Dendritic cell treated with granulocyte-macrophage colony-stimulating factor and Interleukin-4, amounts not matched to agents 40 ng/mL and 50 ng/mL, for 4 days (primary cell): ENCODE measurements around the gene EMP2.

Experiments
- H3K27ac Mint-ChIP-seq: one replicate; pipeline ENCODE4 v1.8.0; 2022; ENCODE audit warnings: mild to moderate bottlenecking, mixed read lengths
- H3K27me3 Mint-ChIP-seq: one replicate; pipeline ENCODE4 v1.8.0; 2022; ENCODE audit warnings: mild to moderate bottlenecking, mixed read lengths
- H3K36me3 Mint-ChIP-seq: one replicate; pipeline ENCODE4 v1.8.0; 2022; ENCODE audit warnings: low read depth, mixed read lengths
- H3K4me1 Mint-ChIP-seq: one replicate; pipeline ENCODE4 v1.8.0; 2022; ENCODE audit warnings: low read depth, mixed read lengths
- H3K4me3 Mint-ChIP-seq: one replicate; pipeline ENCODE4 v1.8.0; 2022; ENCODE audit warnings: mild to moderate bottlenecking, moderate library complexity, mixed read lengths
- H3K9me3 Mint-ChIP-seq: one replicate; pipeline ENCODE4 v1.8.0; 2022; ENCODE audit warnings: mixed read lengths
- intact Hi-C: fragments of 100-400 bp; cut with micrococcal nuclease; formaldehyde crosslinking; loops from one replicate; pipeline ENCODE4 v1.15.0; 2022

EMP2 gene

GRCh38 chr16:10616756-10617640, 36.6 kb upstream of the EMP2 start:
- Mint-ChIP-seq H3K4me1 (peaks cover 43% of the 10 kb centered on the region), H3K4me3 (no peak overlapping the region), H3K27me3 (peaks cover 19% of the 10 kb centered on the region), H3K9me3 (no peaks in the 10 kb centered on the region), H3K36me3 (no peaks in the 10 kb centered on the region), H3K27ac (no peak overlapping the region)
- intact Hi-C loops = loop anchor here (10.0 kb wide), 1 partner anchor 92 kb away; no protein-coding TSS in a partner anchor

- H3K4me3 Mint-ChIP-seq = no peak overlapping the region
- no peaks in the 10 kb centered on the region for H3K36me3 Mint-ChIP-seq
- no peak overlapping the region for H3K27ac Mint-ChIP-seq
- H3K27me3 Mint-ChIP-seq = peaks cover 20% of the 10 kb centered on the region
- no peaks in the 10 kb centered on the region for H3K9me3 Mint-ChIP-seq
- peaks cover 43% of the 10 kb centered on the region for H3K4me1 Mint-ChIP-seq
- intact Hi-C loops = loop anchor here (10.0 kb wide), 1 partner anchor 92 kb away; no protein-coding TSS in a partner anchor
Measured at GRCh38 chr16:10616419-10616755, 36.0 kb upstream of the EMP2 start.

GRCh38 chr16:10614685-10615084, 34.3 kb upstream of the EMP2 start:
- intact Hi-C loops = loop anchor here (10.0 kb wide), 1 partner anchor 90 kb away; no protein-coding TSS in a partner anchor
- Mint-ChIP-seq H3K4me1 (peaks cover 35% of the 10 kb centered on the region), H3K36me3 (no peaks in the 10 kb centered on the region), H3K27me3 (peaks cover 20% of the 10 kb centered on the region), H3K4me3 (no peak overlapping the region), H3K27ac (no peak overlapping the region), H3K9me3 (no peaks in the 10 kb centered on the region)

- H3K27ac Mint-ChIP-seq = no peak overlapping the region
- H3K27me3 Mint-ChIP-seq = peaks cover 17% of the 10 kb centered on the region
- peaks cover 30% of the 10 kb centered on the region for H3K4me1 Mint-ChIP-seq
- no peaks in the 10 kb centered on the region for H3K9me3 Mint-ChIP-seq
- H3K36me3 Mint-ChIP-seq = no peaks in the 10 kb centered on the region
- H3K4me3 Mint-ChIP-seq = no peak overlapping the region
- intact Hi-C loops = loop anchor here (10.0 kb wide), 1 partner anchor 89 kb away; no protein-coding TSS in a partner anchor
Measured at GRCh38 chr16:10613785-10614485, 33.5 kb upstream of the EMP2 start.

GRCh38 chr16:10612649-10613179, 32.3 kb upstream of the EMP2 start:
- Mint-ChIP-seq H3K27ac (no peak overlapping the region), H3K36me3 (no peaks in the 10 kb centered on the region), H3K9me3 (no peaks in the 10 kb centered on the region), H3K4me3 (no peak overlapping the region), H3K4me1 (peaks cover 26% of the 10 kb centered on the region), H3K27me3 (peaks cover 8% of the 10 kb centered on the region)
- intact Hi-C loops = loop anchor here (10.0 kb wide), 1 partner anchor 88 kb away; no protein-coding TSS in a partner anchor

- Mint-ChIP-seq H3K36me3 (no peaks in the 10 kb centered on the region), H3K27ac (no peak overlapping the region), H3K4me1 (peaks cover 18% of the 10 kb centered on the region)
Measured at GRCh38 chr16:10611825-10612342, 31.5 kb upstream of the EMP2 start.

GRCh38 chr16:10610499-10611184, 30.2 kb upstream of the EMP2 start:
- Mint-ChIP-seq H3K27ac (no peak overlapping the region), H3K27me3 (peaks cover 7% of the 10 kb centered on the region), H3K4me1 (peaks cover 17% of the 10 kb centered on the region), H3K36me3 (no peaks in the 10 kb centered on the region), H3K4me3 (no peak overlapping the region), H3K9me3 (no peaks in the 10 kb centered on the region)
- intact Hi-C loops = loop anchor here (10.0 kb wide), 1 partner anchor 86 kb away; no protein-coding TSS in a partner anchor

More at GRCh38 chr16:10611825-10612342, 31.5 kb upstream of the EMP2 start:
- peaks cover 5% of the 10 kb centered on the region for H3K27me3 Mint-ChIP-seq
- intact Hi-C loops = loop anchor here (10.0 kb wide), 1 partner anchor 87 kb away; no protein-coding TSS in a partner anchor
- no peak overlapping the region for H3K4me3 Mint-ChIP-seq
- H3K9me3 Mint-ChIP-seq = no peaks in the 10 kb centered on the region

GRCh38 chr16:10609402-10609774, 29.0 kb upstream of the EMP2 start:
- Mint-ChIP-seq H3K27ac (no peak overlapping the region), H3K36me3 (no peaks in the 10 kb centered on the region), H3K4me3 (no peak overlapping the region), H3K27me3 (peaks cover 8% of the 10 kb centered on the region), H3K4me1 (peaks cover 15% of the 10 kb centered on the region), H3K9me3 (no peaks in the 10 kb centered on the region)
- intact Hi-C loops = no loop called here

GRCh38 chr16:10608687-10609401, 28.4 kb upstream of the EMP2 start:
- intact Hi-C loops = no loop called here
- H3K36me3 Mint-ChIP-seq = no peaks in the 10 kb centered on the region
- H3K27ac Mint-ChIP-seq = no peak overlapping the region
- H3K27me3 Mint-ChIP-seq = peaks cover 10% of the 10 kb centered on the region
- peaks cover 10% of the 10 kb centered on the region for H3K4me1 Mint-ChIP-seq
- no peaks in the 10 kb centered on the region for H3K9me3 Mint-ChIP-seq
- no peak overlapping the region for H3K4me3 Mint-ChIP-seq

- Mint-ChIP-seq H3K4me1 (peaks cover 5% of the 10 kb centered on the region), H3K36me3 (no peaks in the 10 kb centered on the region), H3K9me3 (no peaks in the 10 kb centered on the region), H3K27ac (no peak overlapping the region), H3K27me3 (peaks cover 20% of the 10 kb centered on the region), H3K4me3 (no peak overlapping the region)
- intact Hi-C loops = no loop called here
Measured at GRCh38 chr16:10607157-10607556, 26.8 kb upstream of the EMP2 start.

GRCh38 chr16:10606607-10607006, 26.2 kb upstream of the EMP2 start:
- Mint-ChIP-seq H3K36me3 (no peaks in the 10 kb centered on the region), H3K4me1 (peaks cover 5% of the 10 kb centered on the region), H3K27ac (no peak overlapping the region), H3K27me3 (peaks cover 19% of the 10 kb centered on the region), H3K4me3 (no peak overlapping the region), H3K9me3 (no peaks in the 10 kb centered on the region)
- intact Hi-C loops = no loop called here

- Mint-ChIP-seq H3K36me3 (no peaks in the 10 kb centered on the region), H3K27me3 (peaks cover 19% of the 10 kb centered on the region), H3K9me3 (no peaks in the 10 kb centered on the region), H3K27ac (no peak overlapping the region), H3K4me3 (no peak overlapping the region), H3K4me1 (peaks cover 5% of the 10 kb centered on the region)
- intact Hi-C loops = no loop called here
Measured at GRCh38 chr16:10605636-10606035, 25.2 kb upstream of the EMP2 start.
